Neural cell (in vitro differentiated cells): Measurements from ENCODE around the gene SH3GL1.

Experiments
- POLR2AphosphoS5 ChIP-seq: IDR thresholded peaks from 2 replicates; pipeline ENCODE4 v1.6.1; 2012
- TF ChIP-seq, protein P1 (sequence below): IDR thresholded peaks from 2 replicates; pipeline ENCODE4 v1.6.1; 2012; ENCODE audit warnings: borderline replicate concordance
- TF ChIP-seq, protein P2 (sequence below): fragments of 450-650 bp; IDR thresholded peaks from 2 replicates; pipeline ENCODE4 v1.5.1; 2014; ENCODE audit warnings: antibody characterized with exemption, mild to moderate bottlenecking, moderate library complexity; ENCODE audit not compliant: poor library complexity, severe bottlenecking

DNA sequence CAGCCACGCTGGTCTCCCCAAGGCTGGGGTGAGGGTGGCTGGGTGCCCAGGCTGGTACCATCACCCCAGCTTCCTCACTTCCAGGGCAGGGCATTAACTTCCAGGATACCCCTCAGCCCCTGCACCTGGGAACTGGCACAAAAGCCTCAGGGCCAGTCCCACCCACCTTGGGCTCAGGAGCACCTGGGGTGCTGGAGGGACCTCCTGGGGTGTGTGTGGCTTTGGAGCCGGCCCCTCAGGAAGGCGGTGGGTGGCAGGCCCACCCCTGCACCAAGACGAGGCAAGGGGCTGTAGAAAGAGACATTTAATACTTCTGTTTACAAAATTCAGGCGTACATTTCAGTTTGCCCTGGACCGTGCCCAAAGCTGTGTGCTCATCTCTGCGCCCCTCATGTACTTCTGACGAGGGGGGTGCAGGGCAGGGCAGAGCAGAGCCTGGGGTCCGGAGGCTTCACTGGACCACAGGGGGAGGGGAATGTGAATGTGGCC lies 40.2 kb downstream of the SH3GL1 start:
- TF ChIP-seq, protein P1, sequence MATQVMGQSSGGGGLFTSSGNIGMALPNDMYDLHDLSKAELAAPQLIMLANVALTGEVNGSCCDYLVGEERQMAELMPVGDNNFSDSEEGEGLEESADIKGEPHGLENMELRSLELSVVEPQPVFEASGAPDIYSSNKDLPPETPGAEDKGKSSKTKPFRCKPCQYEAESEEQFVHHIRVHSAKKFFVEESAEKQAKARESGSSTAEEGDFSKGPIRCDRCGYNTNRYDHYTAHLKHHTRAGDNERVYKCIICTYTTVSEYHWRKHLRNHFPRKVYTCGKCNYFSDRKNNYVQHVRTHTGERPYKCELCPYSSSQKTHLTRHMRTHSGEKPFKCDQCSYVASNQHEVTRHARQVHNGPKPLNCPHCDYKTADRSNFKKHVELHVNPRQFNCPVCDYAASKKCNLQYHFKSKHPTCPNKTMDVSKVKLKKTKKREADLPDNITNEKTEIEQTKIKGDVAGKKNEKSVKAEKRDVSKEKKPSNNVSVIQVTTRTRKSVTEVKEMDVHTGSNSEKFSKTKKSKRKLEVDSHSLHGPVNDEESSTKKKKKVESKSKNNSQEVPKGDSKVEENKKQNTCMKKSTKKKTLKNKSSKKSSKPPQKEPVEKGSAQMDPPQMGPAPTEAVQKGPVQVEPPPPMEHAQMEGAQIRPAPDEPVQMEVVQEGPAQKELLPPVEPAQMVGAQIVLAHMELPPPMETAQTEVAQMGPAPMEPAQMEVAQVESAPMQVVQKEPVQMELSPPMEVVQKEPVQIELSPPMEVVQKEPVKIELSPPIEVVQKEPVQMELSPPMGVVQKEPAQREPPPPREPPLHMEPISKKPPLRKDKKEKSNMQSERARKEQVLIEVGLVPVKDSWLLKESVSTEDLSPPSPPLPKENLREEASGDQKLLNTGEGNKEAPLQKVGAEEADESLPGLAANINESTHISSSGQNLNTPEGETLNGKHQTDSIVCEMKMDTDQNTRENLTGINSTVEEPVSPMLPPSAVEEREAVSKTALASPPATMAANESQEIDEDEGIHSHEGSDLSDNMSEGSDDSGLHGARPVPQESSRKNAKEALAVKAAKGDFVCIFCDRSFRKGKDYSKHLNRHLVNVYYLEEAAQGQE: no peak
- TF ChIP-seq, protein P2, sequence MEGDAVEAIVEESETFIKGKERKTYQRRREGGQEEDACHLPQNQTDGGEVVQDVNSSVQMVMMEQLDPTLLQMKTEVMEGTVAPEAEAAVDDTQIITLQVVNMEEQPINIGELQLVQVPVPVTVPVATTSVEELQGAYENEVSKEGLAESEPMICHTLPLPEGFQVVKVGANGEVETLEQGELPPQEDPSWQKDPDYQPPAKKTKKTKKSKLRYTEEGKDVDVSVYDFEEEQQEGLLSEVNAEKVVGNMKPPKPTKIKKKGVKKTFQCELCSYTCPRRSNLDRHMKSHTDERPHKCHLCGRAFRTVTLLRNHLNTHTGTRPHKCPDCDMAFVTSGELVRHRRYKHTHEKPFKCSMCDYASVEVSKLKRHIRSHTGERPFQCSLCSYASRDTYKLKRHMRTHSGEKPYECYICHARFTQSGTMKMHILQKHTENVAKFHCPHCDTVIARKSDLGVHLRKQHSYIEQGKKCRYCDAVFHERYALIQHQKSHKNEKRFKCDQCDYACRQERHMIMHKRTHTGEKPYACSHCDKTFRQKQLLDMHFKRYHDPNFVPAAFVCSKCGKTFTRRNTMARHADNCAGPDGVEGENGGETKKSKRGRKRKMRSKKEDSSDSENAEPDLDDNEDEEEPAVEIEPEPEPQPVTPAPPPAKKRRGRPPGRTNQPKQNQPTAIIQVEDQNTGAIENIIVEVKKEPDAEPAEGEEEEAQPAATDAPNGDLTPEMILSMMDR: no peak
- peak; percentile 1 for TF ChIP-seq POLR2AphosphoS5
